Smooth muscle cell (in vitro differentiated cells): Measurements from ENCODE around the gene CCDC97. TPM values are rescaled to one million over a fixed set of nuclear protein-coding genes. Genes with fewer than 3 reads are reported as not detected.

Experiments
- DNase-seq: peaks from one replicate; lab custom pipeline; 2025; ENCODE audit not compliant: unreplicated experiment; lab: John Stamatoyannopoulos, UW
- H2AFZ ChIP-seq: fragments of 200-600 bp; sonication (generic); 2 replicates; pipeline ENCODE4 v1.6.0; 2016; ENCODE audit warnings: antibody characterized with exemption, low read depth, mild to moderate bottlenecking
- H3F3A ChIP-seq: fragments of 200-600 bp; sonication (generic); 2 replicates; pipeline ENCODE4 v1.6.0; 2017; ENCODE audit warnings: antibody characterized with exemption, low read depth
- H3K27ac ChIP-seq: fragments of 200-600 bp; sonication (generic); 2 replicates; pipeline ENCODE4 v1.5.1; 2016; ENCODE audit warnings: low read depth, mild to moderate bottlenecking
- H3K27me3 ChIP-seq: fragments of 200-600 bp; sonication (generic); 2 replicates; pipeline ENCODE4 v1.6.1; 2016; ENCODE audit warnings: low read depth, mild to moderate bottlenecking
- H3K36me3 ChIP-seq: fragments of 200-600 bp; sonication (generic); 2 replicates; pipeline ENCODE4 v1.5.1; 2016; ENCODE audit warnings: low read depth
- H3K4me1 ChIP-seq: fragments of 200-600 bp; sonication (generic); 2 replicates; pipeline ENCODE4 v1.5.1; 2016; ENCODE audit warnings: low read depth
- H3K4me2 ChIP-seq: fragments of 200-600 bp; sonication (generic); 2 replicates; pipeline ENCODE4 v1.6.0; 2016; ENCODE audit warnings: mild to moderate bottlenecking
- H3K4me3 ChIP-seq: fragments of 200-600 bp; sonication (generic); 2 replicates; pipeline ENCODE4 v1.5.1; 2016; ENCODE audit warnings: mild to moderate bottlenecking
- H3K79me2 ChIP-seq: fragments of 200-600 bp; sonication (generic); 2 replicates; pipeline ENCODE4 v1.6.0; 2016; ENCODE audit warnings: low read depth, mild to moderate bottlenecking
- H3K9ac ChIP-seq: fragments of 200-600 bp; sonication (generic); 2 replicates; pipeline ENCODE4 v1.6.0; 2016; ENCODE audit warnings: low read depth
- H3K9me3 ChIP-seq: fragments of 200-600 bp; sonication (generic); replicated peaks from 2 replicates; pipeline ENCODE4 v1.5.1; 2016; ENCODE audit warnings: low read depth
- H4K20me1 ChIP-seq: fragments of 200-600 bp; sonication (generic); 2 replicates; pipeline ENCODE4 v1.6.0; 2016; ENCODE audit warnings: low read depth
- WGBS: methylation state at CpG from one replicate; pipeline ENCODE4 v1.1.7; 2016; ENCODE audit warnings: low lambda C conversion rate; 5-methylcytosine and 5-hydroxymethylcytosine counted together
- polyA plus RNA-seq: library from polyadenylated mRNA; unstranded; fragments of >200 nt; fragmentation: Nextera tagmentation; extraction: Ambion mirVana; gene quantifications from 2 replicates; pipeline ENCODE4 v1.2.1, GENCODE V29; 2016
- total RNA-seq: library from RNA; depleted of rRNA; stranded (reverse); fragments of >200 nt; gene quantifications from 2 replicates; pipeline ENCODE4 v1.2.3, GENCODE V29; 2014
- TF ChIP-seq, protein P1 (sequence below): fragments of 200-600 bp; sonication (generic); IDR thresholded peaks from 2 replicates; pipeline ENCODE4 v1.5.1; 2017; ENCODE audit warnings: borderline replicate concordance, mild to moderate bottlenecking, antibody characterized with exemption; ENCODE audit not compliant: insufficient read depth, poor library complexity, severe bottlenecking

CCDC97 gene
- total and polyA plus RNA-seq, 2 experiments from 2014 or later: 7.5 to 18.2 TPM

DNA sequence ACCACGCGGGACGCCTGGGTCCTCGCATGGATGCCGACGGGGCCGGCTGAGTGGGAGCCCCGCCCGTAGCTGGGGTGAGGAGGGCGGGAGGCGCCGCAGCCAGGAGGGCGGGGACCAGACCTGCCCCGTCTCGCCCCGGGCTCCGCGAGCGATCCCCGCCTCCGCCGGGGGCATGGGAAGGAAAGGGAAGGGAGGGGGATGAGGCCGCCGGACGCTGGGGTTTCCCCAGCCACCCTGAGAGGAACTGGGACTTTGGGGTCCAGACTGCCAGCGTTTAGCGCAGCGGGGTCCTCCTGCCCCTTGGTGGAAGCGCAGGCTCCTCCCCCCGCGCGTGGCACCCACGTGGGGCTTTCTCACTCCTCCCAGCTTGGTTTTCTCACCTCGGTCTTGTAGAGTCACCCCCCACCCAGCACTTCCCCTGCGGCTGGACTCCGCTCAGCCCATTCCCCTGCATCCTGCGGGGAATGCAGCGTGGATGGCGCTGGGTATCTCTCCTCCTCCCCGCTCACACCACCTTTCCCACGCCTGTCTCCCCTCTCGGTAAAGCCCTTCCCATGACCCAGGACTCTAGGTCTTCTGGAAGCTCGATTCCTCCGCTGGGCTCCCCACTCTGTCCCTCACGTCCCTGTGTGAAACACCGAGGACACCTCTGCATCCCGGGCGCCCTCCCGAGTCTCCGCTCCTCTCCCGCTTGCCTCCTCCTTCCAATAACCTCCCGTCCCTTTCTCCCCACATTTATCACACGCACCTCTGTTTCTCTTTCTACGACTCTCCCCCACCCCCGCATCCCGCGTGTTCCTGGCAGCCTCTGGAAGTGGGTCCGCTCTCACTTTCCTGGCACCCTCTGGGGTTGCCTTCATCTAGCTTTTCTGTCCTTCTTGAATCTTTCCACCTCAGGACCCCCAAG lies 41.6 kb downstream of the CCDC97 start:
- TF ChIP-seq, protein P1, sequence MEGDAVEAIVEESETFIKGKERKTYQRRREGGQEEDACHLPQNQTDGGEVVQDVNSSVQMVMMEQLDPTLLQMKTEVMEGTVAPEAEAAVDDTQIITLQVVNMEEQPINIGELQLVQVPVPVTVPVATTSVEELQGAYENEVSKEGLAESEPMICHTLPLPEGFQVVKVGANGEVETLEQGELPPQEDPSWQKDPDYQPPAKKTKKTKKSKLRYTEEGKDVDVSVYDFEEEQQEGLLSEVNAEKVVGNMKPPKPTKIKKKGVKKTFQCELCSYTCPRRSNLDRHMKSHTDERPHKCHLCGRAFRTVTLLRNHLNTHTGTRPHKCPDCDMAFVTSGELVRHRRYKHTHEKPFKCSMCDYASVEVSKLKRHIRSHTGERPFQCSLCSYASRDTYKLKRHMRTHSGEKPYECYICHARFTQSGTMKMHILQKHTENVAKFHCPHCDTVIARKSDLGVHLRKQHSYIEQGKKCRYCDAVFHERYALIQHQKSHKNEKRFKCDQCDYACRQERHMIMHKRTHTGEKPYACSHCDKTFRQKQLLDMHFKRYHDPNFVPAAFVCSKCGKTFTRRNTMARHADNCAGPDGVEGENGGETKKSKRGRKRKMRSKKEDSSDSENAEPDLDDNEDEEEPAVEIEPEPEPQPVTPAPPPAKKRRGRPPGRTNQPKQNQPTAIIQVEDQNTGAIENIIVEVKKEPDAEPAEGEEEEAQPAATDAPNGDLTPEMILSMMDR: no peak
- H3K4me2 ChIP-seq: peak overlapping the region; percentile 94
- no peaks in the 10 kb centered on the region for H3K4me1 ChIP-seq
- no peaks in the 10 kb centered on the region for H3K9me3 ChIP-seq
- peak overlapping the region; percentile 83 for H3K9ac ChIP-seq
- H3K36me3 ChIP-seq: peaks cover 3% of the 10 kb centered on the region
- peaks cover 69% of the 10 kb centered on the region for H3K79me2 ChIP-seq
- H3K4me3 ChIP-seq: peak overlapping the region; percentile 76
- H2AFZ ChIP-seq: no peak overlapping the region
- WGBS: under 1% methylated on average over 43 of the region's 58 CpGs
- H3K27ac ChIP-seq: peak overlapping the region; percentile 37
- H3F3A ChIP-seq: peaks cover 18% of the 10 kb centered on the region
- peaks cover 65% of the 10 kb centered on the region for H4K20me1 ChIP-seq
- H3K27me3 ChIP-seq: no peaks in the 10 kb centered on the region
- peak; percentile 42 for DNase-seq

DNA sequence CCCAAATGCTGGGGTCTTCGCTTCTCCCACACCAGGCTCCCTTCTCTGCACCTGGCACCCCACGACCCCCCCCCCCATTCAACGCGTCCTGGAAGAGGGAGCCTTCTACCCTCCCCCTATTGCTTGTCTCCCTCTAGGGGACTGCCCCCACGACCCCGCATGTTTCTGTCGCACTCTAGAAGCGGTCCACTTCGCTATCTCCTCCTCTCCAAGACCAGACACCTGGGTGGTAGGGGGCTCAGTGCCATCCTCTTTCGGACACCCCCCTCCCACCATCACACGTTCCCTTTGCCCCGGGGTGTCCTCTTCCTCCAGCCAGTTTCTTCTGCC lies 42.3 kb downstream of the CCDC97 start:
- Histone ChIP-seq H3K4me2 (peak overlapping the region; percentile 94), H3K27ac (no peak overlapping the region), H3K4me3 (peak overlapping the region; percentile 76), H3F3A (peaks cover 18% of the 10 kb centered on the region), H2AFZ (no peak overlapping the region), H3K27me3 (no peaks in the 10 kb centered on the region), H3K9ac (peak overlapping the region; percentile 83), H3K4me1 (no peaks in the 10 kb centered on the region), H3K9me3 (no peaks in the 10 kb centered on the region), H3K36me3 (peaks cover 3% of the 10 kb centered on the region), H4K20me1 (peaks cover 58% of the 10 kb centered on the region), H3K79me2 (peaks cover 62% of the 10 kb centered on the region)
- 0% methylated on average over 12 of the region's 12 CpGs for WGBS
- no peak for DNase-seq
- TF ChIP-seq, protein P1: no peak

DNA sequence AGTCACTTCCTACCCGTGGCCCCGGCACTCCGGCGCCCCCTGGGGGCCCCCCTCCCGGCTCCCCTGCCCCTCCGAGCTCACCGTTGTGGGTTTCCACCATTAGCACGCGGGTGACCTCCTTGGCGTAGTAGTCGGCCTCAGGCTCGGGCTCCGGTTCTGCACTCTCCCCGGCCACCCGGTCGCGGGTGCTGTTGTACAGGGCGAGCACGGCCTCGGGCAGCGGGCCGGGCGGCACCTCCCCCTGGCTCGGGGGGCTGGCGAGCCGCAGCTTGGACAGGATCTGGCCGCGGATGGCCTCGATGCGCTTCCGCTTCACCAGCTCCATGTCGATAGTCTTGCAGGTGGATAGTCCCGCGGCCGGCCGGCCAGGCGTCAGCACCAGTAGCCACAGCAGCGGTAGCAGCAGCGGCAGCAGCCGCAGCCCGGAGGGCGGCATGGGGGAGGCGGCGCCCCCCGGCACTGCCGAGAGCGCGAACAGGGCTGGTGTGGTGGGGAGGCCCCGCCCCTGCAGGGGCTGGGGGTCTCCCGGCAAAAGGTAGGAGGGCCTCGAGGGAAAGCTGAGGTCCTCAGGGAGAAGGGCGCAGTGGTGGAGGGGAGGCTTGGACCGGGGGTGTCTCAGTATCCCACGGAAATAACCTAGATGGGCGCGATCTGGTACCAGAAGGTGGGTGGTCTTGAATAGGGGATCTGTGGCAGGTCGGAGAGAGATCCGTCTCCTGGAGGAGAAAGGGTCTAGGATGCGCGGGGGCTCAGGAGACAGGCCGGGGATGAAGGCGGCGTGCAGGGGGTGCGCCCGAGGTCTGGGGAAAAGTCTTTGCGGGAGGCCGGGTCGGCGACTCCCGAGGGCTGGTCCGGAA lies 42.9 kb downstream of the CCDC97 start:
- Histone ChIP-seq H3K27ac (peak overlapping the region; percentile 57), H3K4me2 (peak overlapping the region; percentile 94), H3K27me3 (no peaks in the 10 kb centered on the region), H4K20me1 (peaks cover 52% of the 10 kb centered on the region), H2AFZ (no peak overlapping the region), H3F3A (peaks cover 18% of the 10 kb centered on the region), H3K9ac (peak overlapping the region; percentile 83), H3K9me3 (no peaks in the 10 kb centered on the region), H3K4me1 (no peaks in the 10 kb centered on the region), H3K4me3 (peak overlapping the region; percentile 76), H3K36me3 (peaks cover 3% of the 10 kb centered on the region), H3K79me2 (peaks cover 56% of the 10 kb centered on the region)
- DNase-seq: peak; percentile 39
- whole genome bisulfite sequencing: 2% methylated on average over 52 of the region's 71 CpGs
- TF ChIP-seq, protein P1: peak; percentile 52
